ENCODE measurements around the gene LMOD3. TPM values are rescaled to one million over a fixed set of nuclear protein-coding genes. Genes with fewer than 3 reads are reported as not detected.

LMOD3 gene
- total and polyA plus RNA-seq, 2 of the 4 experiments (the other 2 are of a cell fraction), result not detected

DNA sequence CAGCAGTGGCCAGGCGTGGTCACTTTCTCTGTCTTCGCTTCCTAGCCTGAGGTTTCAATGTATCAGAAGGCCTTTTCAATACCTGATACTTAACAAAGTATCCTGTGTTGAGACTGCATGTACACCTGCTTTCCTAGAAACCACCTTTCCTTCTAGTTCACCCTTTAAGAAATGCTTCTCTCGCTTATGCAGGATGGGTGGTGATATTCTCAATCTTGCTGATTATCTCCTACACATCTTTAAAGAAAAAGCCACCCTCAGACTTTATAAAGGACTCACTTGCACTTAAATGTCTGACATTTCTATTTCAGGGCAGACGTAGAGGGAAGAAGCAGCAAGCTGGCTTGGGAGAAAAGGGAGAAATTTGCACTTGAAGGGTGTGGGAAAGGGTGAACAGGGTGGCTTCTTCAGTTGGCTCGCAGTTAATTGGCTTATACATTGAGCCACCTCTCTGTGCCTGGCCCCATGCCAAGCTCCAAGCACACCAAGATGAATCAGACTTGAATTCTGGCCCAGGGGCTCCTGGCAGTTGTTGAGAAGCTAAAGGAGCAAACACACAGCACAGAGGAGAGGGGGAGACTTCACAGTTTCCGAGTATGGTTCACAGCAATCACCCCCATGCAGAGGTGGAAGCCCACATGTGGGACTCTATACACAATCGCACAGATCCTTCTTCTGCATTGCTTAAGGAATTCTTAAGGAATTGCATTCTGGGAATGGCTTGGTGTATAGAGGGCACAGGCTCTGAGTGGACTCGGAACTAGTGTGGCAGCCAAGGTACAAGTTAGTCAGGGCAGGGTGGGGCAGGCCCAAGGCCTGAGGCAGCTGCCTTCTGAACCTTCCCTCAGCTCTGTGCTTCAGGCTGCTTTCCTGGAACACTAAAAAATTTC, 36.3 kb downstream of the LMOD3 start (continued):
- TF ChIP-seq, protein P1, sequence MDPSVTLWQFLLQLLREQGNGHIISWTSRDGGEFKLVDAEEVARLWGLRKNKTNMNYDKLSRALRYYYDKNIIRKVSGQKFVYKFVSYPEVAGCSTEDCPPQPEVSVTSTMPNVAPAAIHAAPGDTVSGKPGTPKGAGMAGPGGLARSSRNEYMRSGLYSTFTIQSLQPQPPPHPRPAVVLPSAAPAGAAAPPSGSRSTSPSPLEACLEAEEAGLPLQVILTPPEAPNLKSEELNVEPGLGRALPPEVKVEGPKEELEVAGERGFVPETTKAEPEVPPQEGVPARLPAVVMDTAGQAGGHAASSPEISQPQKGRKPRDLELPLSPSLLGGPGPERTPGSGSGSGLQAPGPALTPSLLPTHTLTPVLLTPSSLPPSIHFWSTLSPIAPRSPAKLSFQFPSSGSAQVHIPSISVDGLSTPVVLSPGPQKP (IDR thresholded peaks at IDR 0.05; ENCODE audit: borderline replicate concordance, low read depth, low read length), result no peak
